MG63 (cell line): ENCODE results near the gene CCBE1. TPM values are rescaled to one million over a fixed set of nuclear protein-coding genes. Genes with fewer than 3 reads are reported as not detected.
A peak's percentile ranks its signal among the peaks of the same experiment; 100 is the strongest.

Experiments
- DNase-seq: peaks from one replicate; pipeline ENCODE4 v3.0.0-alpha.2; 2020
- H3K27me3 ChIP-seq: fragments of 250-450 bp; sonication (Bioruptor Pico); 2 replicates; pipeline ENCODE4 v1.5.1; 2020; ENCODE audit warnings: mild to moderate bottlenecking, moderate library complexity
- H3K36me3 ChIP-seq: fragments of 250-450 bp; sonication (Bioruptor Pico); 2 replicates; pipeline ENCODE4 v1.5.1; 2020; ENCODE audit warnings: mild to moderate bottlenecking, moderate library complexity
- H3K4me3 ChIP-seq: fragments of 250-450 bp; sonication (Bioruptor Pico); 2 replicates; pipeline ENCODE4 v1.5.1; 2020; ENCODE audit warnings: mild to moderate bottlenecking, moderate library complexity
- H3K9me3 ChIP-seq: fragments of 250-450 bp; sonication (Bioruptor Pico); 2 replicates; pipeline ENCODE4 v1.5.1; 2020; ENCODE audit warnings: mild to moderate bottlenecking, moderate library complexity
- total RNA-seq: library from RNA; depleted of rRNA; stranded (reverse); fragments of >200 nt; shearing (Covaris generic); gene quantifications from 2 replicates; pipeline ENCODE4 v1.2.3, GENCODE V29; 2014; ENCODE audit warnings: low replicate concordance

CCBE1 gene
- total RNA-seq, 1 experiment from 2014 or later = 26.3 TPM

DNA sequence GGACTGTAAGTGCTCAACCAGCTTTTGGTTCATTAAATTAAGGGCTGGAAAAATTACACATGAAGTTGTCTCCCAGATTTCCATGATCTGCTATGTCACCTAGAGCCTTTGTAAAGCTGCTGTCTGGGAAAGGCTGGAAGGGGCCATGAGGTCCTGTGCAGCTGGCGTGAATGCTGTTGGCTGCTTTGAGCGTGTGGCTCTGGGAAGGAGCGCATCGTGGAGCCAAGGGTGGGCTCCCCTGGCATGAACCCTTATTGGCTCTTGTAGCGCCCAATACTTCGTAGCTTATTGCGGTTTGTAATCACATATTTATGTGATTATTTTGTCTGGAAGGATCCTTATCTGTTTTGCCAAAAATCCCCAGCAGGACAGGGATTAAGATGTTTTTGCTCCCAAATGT is 267.6 kb downstream of the CCBE1 start:
- H3K27me3 ChIP-seq = no peaks in the 10 kb centered on the region
- no peak overlapping the region for H3K4me3 ChIP-seq
- DNase-seq = no peak
- H3K36me3 ChIP-seq = no peaks in the 10 kb centered on the region; the same call in 1 of the 2 replicates
- H3K9me3 ChIP-seq = no peaks in the 10 kb centered on the region

DNA sequence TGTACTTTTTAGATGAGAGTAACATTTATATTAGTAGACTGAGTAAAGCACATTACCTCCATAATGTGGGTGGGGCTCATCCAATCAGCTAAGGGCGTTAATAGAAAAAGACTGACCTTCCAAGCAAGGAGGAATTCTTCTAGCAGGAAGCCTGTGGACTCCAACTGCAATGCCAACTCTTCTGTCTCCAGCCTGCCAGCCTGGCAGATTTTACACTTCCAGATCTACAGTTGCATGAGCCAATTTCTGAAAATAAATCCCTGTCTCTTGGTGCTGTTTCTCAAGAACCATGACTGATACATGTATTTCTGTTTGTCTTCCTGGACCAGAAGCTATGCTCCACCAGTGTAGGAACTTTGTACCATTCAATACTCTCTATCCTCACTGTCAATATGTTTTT is 269.2 kb downstream of the CCBE1 start:
- no peak for DNase-seq

DNA sequence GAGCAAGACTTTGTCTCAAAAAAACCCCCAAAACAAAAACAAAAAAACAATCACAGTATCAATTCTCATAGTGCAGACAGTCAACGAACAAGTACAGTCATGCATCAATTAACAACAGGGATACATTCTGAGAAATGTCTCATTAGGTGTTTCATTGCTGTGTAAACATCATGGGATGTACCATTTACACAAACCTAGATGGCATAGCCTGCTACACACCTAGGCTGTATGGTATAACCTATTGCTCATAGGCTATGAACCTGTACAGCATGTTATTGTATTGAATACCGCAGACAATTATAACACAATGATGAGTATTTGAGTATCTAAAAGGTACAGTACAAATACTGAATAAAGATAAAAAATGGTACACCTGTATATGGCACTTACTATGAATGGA is 270.4 kb downstream of the CCBE1 start:
- no peak for DNase-seq
- no peak overlapping the region for H3K4me3 ChIP-seq
- no peaks in the 10 kb centered on the region; the same call in 1 of the 2 replicates for H3K36me3 ChIP-seq
- H3K9me3 ChIP-seq = no peaks in the 10 kb centered on the region
- H3K27me3 ChIP-seq = no peaks in the 10 kb centered on the region

More for the DNA sequence above, 269.2 kb downstream of the CCBE1 start:
- Histone ChIP-seq H3K36me3 (no peaks in the 10 kb centered on the region; the same call in 1 of the 2 replicates), H3K27me3 (no peaks in the 10 kb centered on the region), H3K9me3 (no peaks in the 10 kb centered on the region), H3K4me3 (no peak overlapping the region)

DNA sequence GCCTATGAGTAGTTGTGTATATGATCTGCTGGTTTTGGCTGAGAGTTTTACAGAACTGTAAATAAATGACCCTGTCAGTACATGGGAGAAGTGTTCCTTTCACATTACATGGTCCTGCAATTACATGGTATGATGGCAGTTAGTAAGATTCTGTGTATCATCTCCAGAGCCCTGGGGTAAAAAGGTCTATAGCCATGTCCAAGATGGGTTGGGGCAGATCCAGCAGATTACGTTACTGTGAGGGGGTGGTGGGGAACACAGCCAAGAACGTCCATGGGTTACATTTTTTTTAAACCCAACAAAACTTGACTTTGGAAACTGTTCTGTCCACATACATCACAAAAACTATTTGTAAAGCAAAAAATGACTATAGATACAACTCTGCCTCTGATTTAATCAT is 274.0 kb downstream of the CCBE1 start:
- DNase-seq = peak; percentile 22
- Histone ChIP-seq H3K9me3 (no peaks in the 10 kb centered on the region), H3K4me3 (no peak overlapping the region), H3K36me3 (no peaks in the 10 kb centered on the region), H3K27me3 (no peaks in the 10 kb centered on the region)

DNA sequence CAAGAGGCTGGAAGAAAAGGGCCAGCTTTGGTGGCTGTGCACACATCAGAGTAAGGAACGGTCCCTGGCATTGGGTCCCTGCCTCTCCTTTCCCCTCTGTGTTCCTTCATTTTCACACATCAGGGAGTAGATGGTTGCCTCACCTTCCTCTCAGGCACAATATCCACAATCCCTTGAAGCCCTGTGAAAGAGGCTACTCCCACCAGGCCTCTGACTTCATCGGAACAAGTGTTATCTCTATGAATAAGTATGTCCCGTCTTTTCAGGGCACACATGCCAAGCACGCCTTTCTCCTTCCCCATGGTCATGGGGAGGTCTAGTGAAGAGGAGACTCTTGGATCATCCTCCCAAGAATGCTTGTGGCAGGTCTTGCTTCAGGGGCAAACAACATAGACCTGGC is 277.0 kb downstream of the CCBE1 start:
- no peaks in the 10 kb centered on the region for H3K27me3 ChIP-seq
- H3K9me3 ChIP-seq = no peaks in the 10 kb centered on the region
- DNase-seq = no peak
- H3K4me3 ChIP-seq = no peak overlapping the region
- H3K36me3 ChIP-seq = no peaks in the 10 kb centered on the region

DNA sequence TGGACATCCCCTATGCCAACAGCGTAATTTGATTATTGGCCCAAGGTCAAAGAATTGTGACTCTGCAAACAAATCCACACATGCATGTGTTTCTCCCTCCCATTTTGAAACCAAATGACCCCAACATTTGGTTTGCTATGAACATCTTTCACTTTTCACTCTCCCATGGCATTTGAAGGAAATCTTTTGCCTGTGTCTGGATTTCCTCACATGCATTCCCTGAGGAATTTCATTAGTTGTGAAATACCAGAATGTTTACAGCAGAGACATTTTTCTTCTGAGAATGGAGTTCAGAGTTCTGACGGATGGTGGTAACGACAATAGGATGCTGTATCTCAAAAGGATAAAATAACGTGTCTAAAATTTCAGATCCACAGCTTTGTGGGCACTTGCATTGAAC is 277.8 kb downstream of the CCBE1 start:
- DNase-seq = no peak
- H3K4me3 ChIP-seq = no peak overlapping the region
- no peaks in the 10 kb centered on the region for H3K36me3 ChIP-seq
- no peaks in the 10 kb centered on the region for H3K9me3 ChIP-seq
- H3K27me3 ChIP-seq = no peaks in the 10 kb centered on the region

DNA sequence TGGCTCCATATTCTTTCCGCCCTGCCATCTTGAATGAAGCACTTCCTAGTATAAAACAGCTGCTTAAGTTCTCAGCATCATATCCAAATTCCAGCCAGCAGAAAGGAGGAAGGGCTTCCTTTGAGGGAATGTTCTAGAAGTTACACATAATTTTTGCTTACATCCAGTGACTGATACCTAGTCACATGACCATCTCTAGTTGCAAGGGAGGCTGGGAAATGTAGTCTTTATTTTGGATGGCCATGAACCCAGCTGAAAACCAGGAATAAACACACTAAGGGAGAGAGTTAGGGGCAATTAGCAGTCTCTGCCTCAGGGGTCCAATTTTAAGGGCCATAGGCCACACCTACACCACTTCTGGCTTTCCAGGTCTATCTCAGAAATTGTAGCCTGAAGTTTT is 280.4 kb downstream of the CCBE1 start:
- DNase-seq = no peak
- no peak overlapping the region for H3K4me3 ChIP-seq
- H3K36me3 ChIP-seq = no peaks in the 10 kb centered on the region
- no peaks in the 10 kb centered on the region for H3K9me3 ChIP-seq
- H3K27me3 ChIP-seq = no peaks in the 10 kb centered on the region

DNA sequence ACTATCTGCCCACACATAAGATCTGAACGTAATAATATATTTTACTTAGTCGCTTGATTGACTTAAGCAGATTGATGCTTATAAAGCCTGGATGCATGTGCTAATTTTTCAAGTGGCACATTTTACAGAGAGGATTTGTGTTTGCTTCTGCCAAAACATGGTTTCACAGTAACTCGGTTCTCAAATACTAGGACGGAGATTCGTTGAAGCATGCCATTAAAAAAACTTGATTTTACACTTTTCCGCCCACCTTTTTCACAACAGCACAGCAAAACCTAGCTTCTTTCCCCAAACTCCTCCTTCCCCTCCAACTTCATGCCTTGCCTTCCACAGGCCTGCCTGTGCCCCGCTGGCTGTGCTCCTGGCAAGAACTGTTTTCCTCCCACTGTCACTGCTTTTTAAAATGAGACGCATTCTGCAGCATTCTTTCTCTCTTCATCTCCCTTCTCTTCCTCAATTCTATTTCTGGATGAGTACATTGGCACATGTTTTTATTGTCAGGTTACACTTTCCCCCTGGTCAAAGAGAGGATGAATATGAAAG is 283.0 kb downstream of the CCBE1 start:
- H3K27me3 ChIP-seq = no peaks in the 10 kb centered on the region

DNA sequence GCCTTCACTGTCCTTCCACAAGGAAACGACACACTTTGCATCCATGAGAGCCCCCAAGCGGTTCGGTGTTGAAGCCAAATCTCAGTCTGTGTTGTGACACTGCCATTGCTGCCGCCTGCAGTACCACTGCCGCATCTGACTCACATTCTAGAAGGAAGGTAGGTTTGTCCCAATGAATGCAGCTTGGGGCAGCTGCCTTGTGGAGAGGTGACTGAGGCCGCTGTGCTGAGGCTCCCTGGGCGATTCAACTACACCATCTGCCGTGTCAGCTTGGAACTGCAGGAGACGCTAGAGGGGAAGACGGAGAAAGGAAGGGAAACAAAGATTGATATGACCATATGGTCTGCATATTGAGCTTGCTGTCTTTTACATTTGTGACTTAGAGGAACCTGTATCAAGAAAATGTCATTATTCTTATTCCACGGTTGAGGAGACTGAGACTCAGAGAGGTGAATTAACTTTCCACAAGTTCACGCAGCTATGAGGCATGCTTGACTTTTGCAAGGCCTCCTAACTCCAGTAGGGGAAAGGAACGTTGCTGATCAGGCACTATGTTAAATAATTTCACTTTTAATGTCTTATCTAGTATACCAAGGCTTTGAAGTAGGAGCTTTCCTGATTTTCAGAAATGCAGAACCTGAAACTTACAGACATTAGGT is 294.7 kb downstream of the CCBE1 start:
- no peaks in the 10 kb centered on the region for H3K36me3 ChIP-seq
- H3K27me3 ChIP-seq = no peaks in the 10 kb centered on the region
- no peaks in the 10 kb centered on the region for H3K9me3 ChIP-seq
- DNase-seq = peak; percentile 20
- H3K4me3 ChIP-seq = no peak overlapping the region

More for the DNA sequence above, 283.0 kb downstream of the CCBE1 start:
- Histone ChIP-seq H3K4me3 (no peak overlapping the region), H3K36me3 (no peaks in the 10 kb centered on the region), H3K9me3 (no peaks in the 10 kb centered on the region)
- DNase-seq = no peak

DNA sequence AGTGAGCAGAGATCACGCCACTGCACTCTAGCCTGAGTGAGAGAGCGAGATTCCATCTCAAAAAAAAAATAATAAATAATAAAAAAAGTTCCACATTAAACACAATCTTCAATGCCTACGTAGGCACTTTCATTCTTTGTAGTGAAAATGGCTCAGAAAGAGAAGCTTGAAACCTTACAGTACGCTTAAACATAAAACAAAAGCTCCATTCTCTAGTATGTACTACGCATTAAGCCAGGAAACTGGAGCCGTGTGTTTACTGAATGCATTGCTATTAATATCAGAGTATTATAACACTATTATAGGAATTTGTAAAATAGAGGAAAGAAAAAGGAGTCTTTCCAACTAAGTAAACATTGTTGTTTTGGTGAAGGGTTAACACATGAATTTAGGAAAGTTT is 296.8 kb downstream of the CCBE1 start:
- H3K27me3 ChIP-seq = no peaks in the 10 kb centered on the region
- H3K36me3 ChIP-seq = no peaks in the 10 kb centered on the region

DNA sequence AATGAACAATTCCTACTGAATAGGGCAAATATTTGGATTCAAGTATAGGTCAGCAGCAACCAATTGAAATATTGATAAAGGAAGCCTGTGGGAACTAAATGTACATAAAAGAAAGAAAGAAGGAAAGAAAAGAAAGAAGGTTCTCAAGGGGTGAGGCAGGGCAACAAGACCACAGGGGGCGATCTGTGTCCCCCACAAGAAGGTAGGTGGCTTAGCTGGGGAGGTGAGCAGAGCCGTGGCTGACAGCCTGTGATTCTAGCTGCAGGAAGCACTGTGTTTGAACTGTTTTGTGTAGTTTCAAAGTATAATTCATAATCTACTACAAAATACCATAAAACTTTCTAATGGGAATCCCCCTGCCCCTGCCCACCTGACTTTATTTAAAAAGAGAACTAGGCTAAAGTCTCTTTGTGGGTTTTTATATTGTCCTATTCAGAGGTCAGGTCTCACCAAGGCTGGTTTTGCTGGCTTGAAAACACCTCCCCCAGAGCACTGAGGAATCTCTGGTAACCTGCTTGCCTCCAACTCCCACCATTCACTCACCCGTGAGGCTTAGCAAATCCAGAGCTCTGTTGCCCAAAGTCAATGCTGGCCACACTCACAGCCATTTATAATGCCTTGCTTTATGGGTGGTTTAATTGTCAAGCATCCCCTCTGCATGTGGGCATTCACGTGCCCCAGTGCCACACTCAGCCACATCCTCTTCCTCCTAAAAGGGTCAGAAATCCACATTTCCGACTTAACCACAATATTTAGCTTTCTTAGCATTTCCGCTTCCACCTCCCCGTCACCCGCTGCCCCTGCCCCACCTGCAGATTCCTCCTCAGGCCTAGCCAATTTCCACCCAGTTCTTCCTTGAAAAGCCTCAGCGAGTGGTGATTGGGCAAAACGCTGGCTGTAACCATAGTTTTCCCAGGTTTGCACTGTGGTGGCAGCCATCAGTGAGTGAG is 301.7 kb downstream of the CCBE1 start:
- Histone ChIP-seq H3K36me3 (no peaks in the 10 kb centered on the region), H3K27me3 (no peaks in the 10 kb centered on the region), H3K4me3 (no peak overlapping the region), H3K9me3 (no peaks in the 10 kb centered on the region)
- no peak for DNase-seq

More for the DNA sequence above, 296.8 kb downstream of the CCBE1 start:
- H3K4me3 ChIP-seq = no peak overlapping the region
- DNase-seq = no peak
- H3K9me3 ChIP-seq = no peaks in the 10 kb centered on the region

DNA sequence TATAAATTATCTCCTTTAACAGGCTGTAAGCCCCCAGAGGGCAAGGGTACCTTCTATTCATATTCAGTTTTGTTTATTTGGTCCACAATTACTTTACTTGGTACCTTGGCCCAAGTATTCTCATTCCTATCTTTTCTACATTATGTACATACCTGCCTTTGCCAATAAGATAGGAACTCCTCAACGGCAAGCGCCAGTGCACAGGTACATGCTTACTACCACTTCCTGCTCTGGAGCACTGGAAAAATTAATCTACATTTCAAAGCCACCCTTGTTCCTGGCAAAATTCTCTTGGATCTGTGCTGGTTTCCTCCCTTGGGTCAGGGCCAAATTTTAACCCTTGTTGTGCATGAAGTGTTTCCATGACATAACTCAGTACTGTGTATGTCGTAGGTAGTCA is 303.8 kb downstream of the CCBE1 start:
- no peak for DNase-seq
- no peaks in the 10 kb centered on the region for H3K36me3 ChIP-seq
- H3K9me3 ChIP-seq = no peaks in the 10 kb centered on the region
- H3K4me3 ChIP-seq = no peak overlapping the region
- no peaks in the 10 kb centered on the region for H3K27me3 ChIP-seq

DNA sequence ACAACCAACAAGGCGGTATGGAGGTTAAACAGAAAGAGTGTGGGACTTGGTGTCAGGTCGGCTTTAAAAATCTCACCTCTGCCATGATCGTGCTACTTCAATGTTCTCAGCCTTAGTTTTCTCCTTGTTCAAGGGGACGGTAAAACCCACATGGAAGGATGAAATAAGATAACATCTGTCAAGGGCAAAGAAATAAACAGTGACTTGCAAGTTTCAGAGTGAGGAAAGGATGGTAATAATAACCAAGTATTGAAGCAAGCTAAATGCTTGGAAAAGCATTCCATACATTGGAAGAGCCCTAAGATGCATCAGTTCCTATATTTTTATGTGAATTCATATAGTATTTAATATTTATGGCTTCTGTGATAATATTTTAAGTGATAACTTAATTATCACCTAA is 308.4 kb downstream of the CCBE1 start:
- no peaks in the 10 kb centered on the region for H3K9me3 ChIP-seq
- no peaks in the 10 kb centered on the region for H3K36me3 ChIP-seq
- DNase-seq = no peak
- H3K4me3 ChIP-seq = no peak overlapping the region
- H3K27me3 ChIP-seq = no peaks in the 10 kb centered on the region

DNA sequence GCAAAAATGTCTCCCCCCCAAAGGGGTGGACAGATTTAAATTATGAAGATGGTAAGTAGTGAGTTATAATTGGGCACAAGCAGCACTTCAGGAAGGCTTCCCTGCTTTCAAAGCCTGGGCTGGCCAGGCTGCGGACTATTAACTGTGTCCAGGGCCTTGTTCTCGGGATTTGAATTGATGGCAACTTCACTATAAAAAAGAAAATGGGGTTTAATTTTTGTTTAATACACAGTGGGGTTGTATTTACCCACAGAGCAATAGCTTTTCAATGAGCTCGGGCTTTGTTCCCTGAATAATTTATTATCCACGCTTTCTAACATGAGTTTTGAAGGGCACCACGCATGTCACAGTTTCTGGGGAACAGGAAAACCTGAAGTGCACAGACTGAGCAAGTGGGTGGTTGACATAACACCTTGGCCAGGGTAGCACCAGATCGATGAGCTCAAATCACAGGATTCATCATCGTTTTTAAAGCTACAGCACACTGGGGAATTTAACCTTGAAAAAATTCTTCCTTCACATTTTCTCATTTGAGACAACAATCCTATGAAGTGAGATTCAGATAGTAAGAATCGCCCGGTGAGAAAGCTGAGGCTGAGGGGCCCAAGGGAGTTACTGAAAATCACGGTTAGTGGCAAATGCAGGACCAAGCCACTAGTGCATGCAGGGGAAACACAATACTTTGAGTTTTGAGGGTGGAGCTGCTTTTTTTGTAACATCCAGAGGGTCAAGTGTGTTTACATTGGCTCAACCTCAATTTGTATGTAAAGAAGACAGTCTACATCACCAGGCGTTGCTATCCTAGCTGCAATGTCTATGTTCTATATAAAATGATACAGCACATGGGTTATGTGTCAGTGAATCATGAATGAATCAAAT is 309.3 kb downstream of the CCBE1 start:
- no peak for DNase-seq
- Histone ChIP-seq H3K4me3 (no peak overlapping the region), H3K36me3 (no peaks in the 10 kb centered on the region), H3K27me3 (no peaks in the 10 kb centered on the region), H3K9me3 (no peaks in the 10 kb centered on the region)

DNA sequence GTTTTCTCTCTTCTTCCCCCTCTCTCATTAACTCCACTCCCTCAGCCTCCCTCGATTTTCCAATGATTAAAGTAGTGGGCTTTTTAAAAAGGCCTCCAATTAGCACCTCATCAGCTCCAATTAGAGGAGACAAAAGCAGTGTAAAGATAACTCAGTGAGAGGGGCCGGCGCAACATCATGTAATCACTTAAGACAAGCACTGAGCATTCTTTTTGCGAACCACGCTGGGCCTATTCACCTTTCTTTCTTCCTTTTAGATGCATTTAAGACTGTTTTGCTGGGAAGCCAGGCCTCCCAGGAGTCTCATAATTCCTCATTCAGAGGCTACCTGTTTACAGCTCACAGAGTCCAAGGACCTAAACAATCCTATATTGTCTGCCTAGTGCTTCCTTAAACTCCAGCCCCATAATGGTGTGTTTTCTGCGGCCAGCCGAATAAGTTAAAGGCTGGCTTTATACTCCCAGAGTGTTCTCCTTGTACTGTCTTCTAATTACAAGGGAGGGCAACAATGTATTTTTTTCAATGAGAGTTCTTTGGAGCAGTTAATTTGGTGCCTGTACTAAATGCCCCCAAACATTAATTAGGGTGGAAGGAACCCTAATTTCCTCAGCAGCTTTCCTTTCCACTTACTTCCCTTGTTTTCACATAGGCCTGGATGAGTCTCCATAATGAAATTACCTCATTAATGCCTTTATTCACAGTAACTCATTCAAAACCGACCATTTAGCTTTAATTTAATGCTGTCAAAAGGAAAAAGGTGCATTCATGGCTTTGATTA is 310.1 kb downstream of the CCBE1 start:
- Histone ChIP-seq H3K4me3 (no peak overlapping the region), H3K27me3 (no peaks in the 10 kb centered on the region), H3K36me3 (no peaks in the 10 kb centered on the region), H3K9me3 (no peaks in the 10 kb centered on the region)
- DNase-seq = no peak

DNA sequence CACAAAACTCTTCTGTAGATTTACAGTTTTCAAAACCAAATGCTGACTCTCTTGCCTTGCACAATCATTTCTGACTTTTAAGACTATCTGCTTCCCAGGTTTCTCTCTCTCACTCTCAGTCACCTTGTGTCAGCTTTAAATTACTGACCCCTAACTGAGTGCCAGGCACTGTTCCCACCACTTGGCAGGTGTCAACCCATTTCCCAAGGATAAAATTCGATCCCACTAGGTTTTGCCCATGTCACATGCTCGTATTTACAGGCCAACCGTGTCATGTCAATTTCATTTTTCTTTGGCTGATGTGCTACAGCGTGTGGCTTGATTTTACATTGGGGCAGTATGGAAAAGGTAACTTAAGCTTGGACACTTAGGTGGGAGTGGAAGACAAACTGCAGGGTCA is 312.0 kb downstream of the CCBE1 start:
- Histone ChIP-seq H3K36me3 (no peaks in the 10 kb centered on the region), H3K27me3 (no peaks in the 10 kb centered on the region), H3K4me3 (no peak overlapping the region), H3K9me3 (no peaks in the 10 kb centered on the region)
- no peak for DNase-seq
